NB4 (cell line): ENCODE results near the gene IFITM1.
"Not testable (repeated sequence)": the region's sequence is repeated elsewhere in the genome, so short reads cannot be mapped to it uniquely, and the experiment has no call there.

ENCODE experiments used
- CTCF ChIP-seq: IDR thresholded peaks from one replicate; pipeline ENCODE4 v1.5.1; 2012; ENCODE audit warnings: low read depth, low read length
- POLR2A ChIP-seq: IDR thresholded peaks from 2 replicates; pipeline ENCODE4 v1.6.1; 2011; ENCODE audit warnings: mild to moderate bottlenecking; ENCODE audit not compliant: insufficient read length; ENCODE audit errors: extremely low read depth

GRCh38 chr11:311013-311748 is 2.7 kb upstream of the IFITM1 start:
- TF ChIP-seq CTCF, POLR2A: not testable (repeated sequence)
